ENCODE results near the gene TNFRSF8. TPM values are rescaled to one million over a fixed set of nuclear protein-coding genes. Genes with fewer than 3 reads are reported as not detected.

Gene TNFRSF8
- total RNA-seq, 4 donors from 2014 or later, result 1.1 to 2.6 (median 1.4) TPM

- DNase-seq (no peak), ATAC-seq (no peak)
- no peaks in the 10 kb centered on the region for H3K27me3 ChIP-seq
- no peaks in the 10 kb centered on the region for H3K9me3 ChIP-seq
- no peak for TF ChIP-seq POLR2A (IDR thresholded peaks at IDR 0.05)
- TF ChIP-seq, protein P1, sequence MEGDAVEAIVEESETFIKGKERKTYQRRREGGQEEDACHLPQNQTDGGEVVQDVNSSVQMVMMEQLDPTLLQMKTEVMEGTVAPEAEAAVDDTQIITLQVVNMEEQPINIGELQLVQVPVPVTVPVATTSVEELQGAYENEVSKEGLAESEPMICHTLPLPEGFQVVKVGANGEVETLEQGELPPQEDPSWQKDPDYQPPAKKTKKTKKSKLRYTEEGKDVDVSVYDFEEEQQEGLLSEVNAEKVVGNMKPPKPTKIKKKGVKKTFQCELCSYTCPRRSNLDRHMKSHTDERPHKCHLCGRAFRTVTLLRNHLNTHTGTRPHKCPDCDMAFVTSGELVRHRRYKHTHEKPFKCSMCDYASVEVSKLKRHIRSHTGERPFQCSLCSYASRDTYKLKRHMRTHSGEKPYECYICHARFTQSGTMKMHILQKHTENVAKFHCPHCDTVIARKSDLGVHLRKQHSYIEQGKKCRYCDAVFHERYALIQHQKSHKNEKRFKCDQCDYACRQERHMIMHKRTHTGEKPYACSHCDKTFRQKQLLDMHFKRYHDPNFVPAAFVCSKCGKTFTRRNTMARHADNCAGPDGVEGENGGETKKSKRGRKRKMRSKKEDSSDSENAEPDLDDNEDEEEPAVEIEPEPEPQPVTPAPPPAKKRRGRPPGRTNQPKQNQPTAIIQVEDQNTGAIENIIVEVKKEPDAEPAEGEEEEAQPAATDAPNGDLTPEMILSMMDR (IDR thresholded peaks at IDR 0.05 in 4 of 5, conservative IDR thresholded peaks at IDR 0.05 in 1 of 5), result no peak
- no peak overlapping the region for H3K4me3 ChIP-seq
- peaks cover 0 to 4% of the 10 kb centered on the region in 2 donors for H3K4me1 ChIP-seq
- in situ Hi-C loops (cut with MboI; ENCODE audit: low sequenced_read_pairs in 4 of 4) (no loop called here), intact Hi-C loops (cut with DNase I; ENCODE audit: low total_unique reads) (no loop called here)
- H3K36me3 ChIP-seq, result no peaks in the 10 kb centered on the region
- no peak overlapping the region for H3K27ac ChIP-seq
Observed at GRCh38 chr1:12155328-12155727, 92.2 kb downstream of the TNFRSF8 start.

DNA sequence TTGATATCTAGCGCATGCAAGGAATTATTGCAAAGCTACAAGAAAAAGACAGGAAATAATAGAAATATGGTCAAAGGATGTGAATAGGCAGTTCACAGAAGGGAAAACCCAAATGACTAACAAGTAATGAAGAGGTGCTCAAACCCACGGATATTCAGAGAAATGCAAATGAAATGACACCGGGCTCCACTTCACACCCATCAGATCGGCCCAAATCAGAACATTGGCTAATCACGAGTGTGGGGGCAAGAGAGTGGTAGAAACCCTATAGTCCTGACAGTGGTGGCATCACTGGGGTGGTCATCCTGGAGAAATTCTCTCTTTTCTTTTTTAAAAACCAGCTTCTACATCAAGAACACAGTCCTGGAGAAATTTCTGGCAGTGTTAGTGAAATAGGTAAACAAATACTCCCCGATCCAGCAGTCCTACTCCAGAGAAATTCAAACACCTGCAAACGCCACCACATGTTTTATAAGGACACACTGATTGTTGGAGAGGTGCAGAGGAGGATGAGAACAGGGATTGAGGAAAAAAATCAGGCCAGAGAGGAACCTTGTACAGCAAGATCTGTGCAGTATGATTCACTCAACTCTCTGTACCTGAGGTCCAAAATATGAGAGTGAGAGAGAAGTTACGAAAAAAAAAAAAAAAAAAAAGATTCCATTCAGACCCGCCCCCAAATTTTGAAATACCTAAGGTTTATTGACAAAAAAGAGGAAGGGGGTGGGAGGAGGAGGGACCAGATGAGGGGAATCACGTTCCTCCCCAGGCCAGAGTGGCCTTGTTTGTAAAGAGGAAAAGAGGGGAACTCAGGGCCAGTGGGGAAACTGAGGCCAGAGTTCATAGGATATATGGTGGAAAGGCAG is 94.5 kb downstream of the TNFRSF8 start:
- in situ Hi-C loops (cut with MboI; ENCODE audit: low sequenced_read_pairs in 4 of 4), result no loop called here
- ATAC-seq, result no peak
- Histone ChIP-seq H3K36me3 (no peaks in the 10 kb centered on the region), H3K27ac (no peak overlapping the region), H3K27me3 (no peaks in the 10 kb centered on the region), H3K4me3 (no peak overlapping the region), H3K9me3 (no peaks in the 10 kb centered on the region), H3K4me1 (peaks cover 11 to 20% of the 10 kb centered on the region in 2 donors)
- DNase-seq, result no peak
- TF ChIP-seq, protein P1 (IDR thresholded peaks at IDR 0.05 in 4 of 5, conservative IDR thresholded peaks at IDR 0.05 in 1 of 5), result no peak
- TF ChIP-seq POLR2A (IDR thresholded peaks at IDR 0.05), result no peak
- intact Hi-C loops (cut with DNase I; ENCODE audit: low total_unique reads), result no loop called here

- Histone ChIP-seq H3K4me1 (peaks cover 11 to 18% of the 10 kb centered on the region in 2 donors), H3K4me3 (no peak overlapping the region), H3K36me3 (no peaks in the 10 kb centered on the region), H3K27me3 (no peaks in the 10 kb centered on the region), H3K27ac (no peak overlapping the region), H3K9me3 (no peaks in the 10 kb centered on the region)
- in situ Hi-C loops (cut with MboI; ENCODE audit: low sequenced_read_pairs in 4 of 4) (no loop called here), intact Hi-C loops (cut with DNase I; ENCODE audit: low total_unique reads) (no loop called here)
- TF ChIP-seq POLR2A (IDR thresholded peaks at IDR 0.05), result no peak
- TF ChIP-seq, protein P1 (IDR thresholded peaks at IDR 0.05 in 4 of 5, conservative IDR thresholded peaks at IDR 0.05 in 1 of 5), result no peak
- ATAC-seq, result no peak
- no peak for DNase-seq
Observed at GRCh38 chr1:12158357-12159092, 95.4 kb downstream of the TNFRSF8 start.

DNA sequence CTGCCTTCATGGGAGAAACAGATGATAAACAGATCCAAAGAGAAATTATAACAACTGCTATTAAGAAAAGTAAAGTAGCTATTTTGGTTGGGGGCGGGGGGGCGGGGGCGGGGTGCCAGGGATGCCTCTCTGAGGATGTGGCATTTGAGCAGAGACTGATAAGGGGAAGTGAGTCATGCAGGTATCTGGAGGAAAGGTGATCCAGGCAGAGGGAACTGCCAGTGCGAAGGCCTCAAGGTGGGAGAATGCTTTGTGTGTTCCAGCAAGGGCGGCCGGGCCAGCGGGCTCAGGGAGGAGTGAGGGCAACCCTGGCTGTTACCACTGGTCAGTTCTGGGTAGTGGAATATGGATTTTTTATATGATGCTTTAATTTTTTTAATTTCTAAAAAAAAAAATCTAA is 96.7 kb downstream of the TNFRSF8 start:
- in situ Hi-C loops (cut with MboI; ENCODE audit: low sequenced_read_pairs in 4 of 4) (no loop called here), intact Hi-C loops (cut with DNase I; ENCODE audit: low total_unique reads) (no loop called here)
- H3K9me3 ChIP-seq, result no peaks in the 10 kb centered on the region
- DNase-seq, result no peak
- H3K27me3 ChIP-seq, result no peaks in the 10 kb centered on the region
- H3K27ac ChIP-seq, result peak overlapping the region in 1 of 4 donors; percentile 80
- ATAC-seq, result no peak
- TF ChIP-seq POLR2A (IDR thresholded peaks at IDR 0.05), result no peak
- TF ChIP-seq, protein P1 (IDR thresholded peaks at IDR 0.05 in 4 of 5, conservative IDR thresholded peaks at IDR 0.05 in 1 of 5), result no peak
- peaks cover 11 to 18% of the 10 kb centered on the region in 2 donors for H3K4me1 ChIP-seq
- no peak overlapping the region for H3K4me3 ChIP-seq
- no peaks in the 10 kb centered on the region for H3K36me3 ChIP-seq
